Stimulated activated naive CD8-positive, alpha-beta T cell treated with anti-CD3 and anti-CD28 coated beads, Interleukin-15, Interleukin-2, amounts not matched to agents 100 U/mL and 50 U/mL, for 24 hours (primary cell): Measurements from ENCODE around the gene PSEN1.

ENCODE experiments used
- ATAC-seq: fragments of 150-1000 bp; cut with Tn5 transposase; one replicate; pipeline ENCODE4 v1.10.0; 2021
- DNase-seq: peaks from one replicate; pipeline ENCODE4 v3.0.0; 2021

Gene PSEN1

GRCh38 chr14:73220061-73220460 lies 83.8 kb downstream of the PSEN1 start:
- no peak for DNase-seq
- ATAC-seq: no peak

- DNase-seq (no peak), ATAC-seq (no peak)
Measured at GRCh38 chr14:73220634-73221033, 84.3 kb downstream of the PSEN1 start.

GRCh38 chr14:73221945-73222344 lies 85.6 kb downstream of the PSEN1 start:
- no peak for DNase-seq
- no peak for ATAC-seq

GRCh38 chr14:73223049-73223448 lies 86.7 kb downstream of the PSEN1 start:
- no peak for DNase-seq
- ATAC-seq: peak; percentile 52

GRCh38 chr14:73225496-73225895 lies 89.2 kb downstream of the PSEN1 start:
- DNase-seq (no peak), ATAC-seq (no peak)

GRCh38 chr14:73227812-73228781 lies 91.8 kb downstream of the PSEN1 start:
- ATAC-seq (no peak), DNase-seq (no peak)

- ATAC-seq (no peak), DNase-seq (no peak)
Measured at GRCh38 chr14:73230051-73230450, 93.7 kb downstream of the PSEN1 start.

GRCh38 chr14:73231981-73232851 lies 95.9 kb downstream of the PSEN1 start:
- ATAC-seq: peak; percentile 37
- no peak for DNase-seq

GRCh38 chr14:73232984-73233383 lies 96.7 kb downstream of the PSEN1 start:
- DNase-seq (no peak), ATAC-seq (no peak)

- DNase-seq (no peak), ATAC-seq (no peak)
Measured at GRCh38 chr14:73233564-73233963, 97.3 kb downstream of the PSEN1 start.

- ATAC-seq (no peak), DNase-seq (no peak)
Measured at GRCh38 chr14:73234029-73234428, 97.7 kb downstream of the PSEN1 start.

GRCh38 chr14:73234586-73235394 lies 98.5 kb downstream of the PSEN1 start:
- ATAC-seq (no peak), DNase-seq (no peak)

GRCh38 chr14:73235531-73236155 lies 99.3 kb downstream of the PSEN1 start:
- DNase-seq (no peak), ATAC-seq (no peak)

- DNase-seq (no peak), ATAC-seq (no peak)
Measured at GRCh38 chr14:73236157-73236556, 99.8 kb downstream of the PSEN1 start.

- DNase-seq: no peak
- ATAC-seq: no peak
Measured at GRCh38 chr14:73236752-73237218, 100.5 kb downstream of the PSEN1 start.

GRCh38 chr14:73237219-73237785 lies 101.0 kb downstream of the PSEN1 start, which contains the start of gene PAPLN:
Gene PAPLN (plus strand): TSS chr14:73237506. CDS start chr14:73239779, 2,273 bp downstream.
- DNase-seq (no peak), ATAC-seq (peak; percentile 25)

GRCh38 chr14:73237786-73238423 lies 101.6 kb downstream of the PSEN1 start:
- ATAC-seq (no peak), DNase-seq (no peak)

GRCh38 chr14:73238424-73238852 lies 102.1 kb downstream of the PSEN1 start:
- no peak for DNase-seq
- peak; percentile 29 for ATAC-seq

- peak; percentile 17 for ATAC-seq
- no peak for DNase-seq
Measured at GRCh38 chr14:73238941-73239340, 102.6 kb downstream of the PSEN1 start.
